ENCODE measurements around the gene ENTPD2.

Gene ENTPD2

DNA sequence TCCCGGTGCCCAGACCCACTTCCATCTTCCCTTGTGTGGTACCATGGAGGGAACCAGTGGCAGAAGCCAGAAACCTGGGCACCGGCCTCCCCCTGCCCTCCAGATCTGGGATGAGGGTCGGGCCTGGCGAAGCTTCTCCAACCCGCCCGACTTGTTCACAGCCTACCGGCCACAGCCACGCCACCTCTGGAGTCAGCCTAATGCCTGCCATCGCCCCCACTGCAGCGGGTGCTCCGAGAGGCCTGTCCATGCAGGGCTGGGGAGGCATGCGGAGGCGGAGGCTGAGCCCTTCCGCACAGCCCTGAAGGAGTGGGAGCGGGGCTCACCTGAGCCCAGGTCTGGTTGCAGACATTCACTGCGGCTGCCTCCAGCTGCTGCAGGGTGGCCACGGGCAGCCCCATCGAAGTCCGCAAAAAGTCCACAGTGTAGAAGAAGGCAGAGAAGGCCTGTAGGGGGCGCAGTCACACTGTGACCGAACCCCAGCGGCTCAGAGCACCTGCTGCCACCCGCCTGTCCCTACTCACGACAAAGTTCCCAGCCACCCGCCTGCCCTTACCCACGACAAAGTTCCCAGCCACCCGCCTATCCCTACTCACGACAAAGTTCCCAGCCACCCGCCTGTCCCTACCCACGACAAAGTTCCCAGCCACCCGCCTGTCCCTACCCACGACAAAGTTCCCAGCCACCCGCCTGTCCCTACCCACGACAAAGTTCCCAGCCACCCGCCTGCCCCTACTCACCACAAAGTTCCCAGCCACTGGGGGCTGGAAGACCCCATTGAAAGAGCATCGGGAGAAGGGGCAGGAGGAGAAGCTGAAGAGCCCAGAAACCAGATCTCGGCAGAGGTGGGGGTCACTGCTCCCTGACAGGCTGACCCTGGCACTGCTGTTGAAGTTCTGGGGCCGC is 4.1 kb downstream of the ENTPD2 start:
- H3K23ac ChIP-seq (ENCODE audit: low read length), result no peak overlapping the region
- DNase-seq, result peak; percentile 61
- no peaks in the 10 kb centered on the region for H3K79me1 ChIP-seq (ENCODE audit: low read length)
- no peak overlapping the region for H3K9ac ChIP-seq (ENCODE audit: low read length)
- no peak overlapping the region for H3K4me2 ChIP-seq (ENCODE audit: low read length)
- H3K56ac ChIP-seq (ENCODE audit: low read length), result no peak overlapping the region
- H3K4ac ChIP-seq (ENCODE audit: low read depth, low read length), result no peak overlapping the region
- H3K79me2 ChIP-seq (ENCODE audit: control insufficient read depth, insufficient read depth, low read length), result no peaks in the 10 kb centered on the region
- H3K27ac ChIP-seq (ENCODE audit: low read depth, low read length), result no peak overlapping the region
- H3K27me3 ChIP-seq (ENCODE audit: insufficient read depth, low read length, poor library complexity), result peaks cover 12% of the 10 kb centered on the region
- no peaks in the 10 kb centered on the region for H3K36me3 ChIP-seq (ENCODE audit: control insufficient read depth, insufficient read depth, low read length)
- H2AK5ac ChIP-seq (ENCODE audit: low read length), result no peak overlapping the region
- H2BK5ac ChIP-seq (ENCODE audit: low read length), result no peak overlapping the region
- H4K5ac ChIP-seq (ENCODE audit: low read length), result no peak overlapping the region
- no peak overlapping the region for H2BK120ac ChIP-seq (ENCODE audit: low read depth, low read length)
- peaks cover 2% of the 10 kb centered on the region for H3K4me1 ChIP-seq (ENCODE audit: control insufficient read depth, low read depth, low read length)
- no peak overlapping the region for H2BK15ac ChIP-seq (replicated peaks; ENCODE audit: low read depth)
- H3K18ac ChIP-seq (ENCODE audit: low read length), result no peak overlapping the region
- WGBS (ENCODE audit: extremely low coverage, insufficient coverage, low lambda C conversion rate), result no CpG with 5 or more reads among the region's 38 CpGs
- H3K4me3 ChIP-seq (ENCODE audit: low read length), result no peak overlapping the region
- no peak overlapping the region for H4K8ac ChIP-seq (ENCODE audit: low read depth, low read length)

GRCh38 chr9:137048655-137049543 is 5.0 kb downstream of the ENTPD2 start:
- H4K8ac ChIP-seq (ENCODE audit: low read depth, low read length), result no peak overlapping the region
- no peak overlapping the region for H3K18ac ChIP-seq (ENCODE audit: low read length)
- H3K79me1 ChIP-seq (ENCODE audit: low read length), result no peaks in the 10 kb centered on the region
- no peak overlapping the region for H3K23ac ChIP-seq (ENCODE audit: low read length)
- peaks cover 15% of the 10 kb centered on the region for H3K27me3 ChIP-seq (ENCODE audit: insufficient read depth, low read length, poor library complexity)
- no peak overlapping the region for H3K56ac ChIP-seq (ENCODE audit: low read length)
- H2BK5ac ChIP-seq (ENCODE audit: low read length), result no peak overlapping the region
- no peak overlapping the region for H3K4ac ChIP-seq (ENCODE audit: low read depth, low read length)
- H2BK15ac ChIP-seq (replicated peaks; ENCODE audit: low read depth), result no peak overlapping the region
- no peaks in the 10 kb centered on the region for H3K4me1 ChIP-seq (ENCODE audit: control insufficient read depth, low read depth, low read length)
- H3K4me2 ChIP-seq (ENCODE audit: low read length), result no peak overlapping the region
- DNase-seq, result no peak
- H3K4me3 ChIP-seq (ENCODE audit: low read length), result no peak overlapping the region
- H3K79me2 ChIP-seq (ENCODE audit: control insufficient read depth, insufficient read depth, low read length), result no peaks in the 10 kb centered on the region
- WGBS (ENCODE audit: extremely low coverage, insufficient coverage, low lambda C conversion rate), result no CpG with 5 or more reads among the region's 72 CpGs
- H2BK120ac ChIP-seq (ENCODE audit: low read depth, low read length), result no peak overlapping the region
- no peak overlapping the region for H2AK5ac ChIP-seq (ENCODE audit: low read length)
- no peak overlapping the region for H4K5ac ChIP-seq (ENCODE audit: low read length)
- H3K36me3 ChIP-seq (ENCODE audit: control insufficient read depth, insufficient read depth, low read length), result no peaks in the 10 kb centered on the region
- H3K27ac ChIP-seq (ENCODE audit: low read depth, low read length), result no peak overlapping the region
- no peak overlapping the region for H3K9ac ChIP-seq (ENCODE audit: low read length)

DNA sequence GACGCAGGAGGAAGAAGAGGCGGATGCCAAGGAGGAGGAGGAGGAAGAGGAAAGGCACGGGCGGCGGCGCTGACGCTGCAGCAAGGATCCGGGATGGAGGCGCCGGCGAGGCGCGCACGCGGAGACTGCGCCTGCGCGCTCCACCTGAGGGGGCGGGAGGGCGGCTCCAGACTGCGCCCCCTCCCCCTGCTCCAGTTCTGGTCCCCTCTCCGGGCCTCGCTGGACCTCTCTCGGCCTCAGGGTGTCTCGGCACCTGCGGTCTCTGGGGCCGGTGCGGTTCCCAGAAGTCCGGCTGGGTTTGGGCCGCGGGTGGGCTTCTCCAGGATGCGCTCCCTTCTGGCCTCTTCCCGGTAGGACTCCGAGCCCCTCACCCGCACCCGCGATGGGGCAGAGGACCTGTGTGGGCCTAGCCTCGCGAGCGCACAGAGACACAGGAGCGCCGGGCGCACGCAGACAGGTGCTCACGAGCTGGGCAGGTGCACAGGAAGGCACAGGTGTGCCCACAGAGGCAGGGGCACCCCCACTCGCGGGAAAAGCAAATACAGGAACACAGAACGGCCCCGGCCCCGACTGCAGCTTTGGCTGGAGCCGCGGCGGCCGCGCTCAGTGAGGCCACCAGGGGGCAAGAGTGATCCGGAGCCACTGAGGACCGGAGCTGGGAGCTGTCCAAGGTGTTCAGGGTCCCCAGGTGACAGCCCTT is 7.6 kb downstream of the ENTPD2 start, which contains the start of gene NPDC1:
TSS of gene NPDC1 (minus strand) at position 90 of the 700 bp plus-strand sequence. CDS start 188 bp downstream, outside the sequence.
- peak within 1 kb of the TSS; percentile 92 for H3K4me2 ChIP-seq (ENCODE audit: low read length)
- peak within 1 kb of the TSS; percentile 54 for H3K9ac ChIP-seq (ENCODE audit: low read length)
- H4K5ac ChIP-seq (ENCODE audit: low read length), result no peak within 1 kb of the TSS
- peaks cover 7% of the 10 kb centered on the region for H3K27me3 ChIP-seq (ENCODE audit: insufficient read depth, low read length, poor library complexity)
- H3K4me1 ChIP-seq (ENCODE audit: control insufficient read depth, low read depth, low read length), result no peaks in the 10 kb centered on the region
- H2BK120ac ChIP-seq (ENCODE audit: low read depth, low read length), result no peak within 1 kb of the TSS
- H3K36me3 ChIP-seq (ENCODE audit: control insufficient read depth, insufficient read depth, low read length), result no peaks in the 10 kb centered on the region
- peak; percentile 90 for DNase-seq
- H2BK5ac ChIP-seq (ENCODE audit: low read length), result no peak within 1 kb of the TSS
- H3K27ac ChIP-seq (ENCODE audit: low read depth, low read length), result no peak within 1 kb of the TSS
- H3K4me3 ChIP-seq (ENCODE audit: low read length), result no peak within 1 kb of the TSS
- no peak within 1 kb of the TSS for H3K4ac ChIP-seq (ENCODE audit: low read depth, low read length)
- H3K79me2 ChIP-seq (ENCODE audit: control insufficient read depth, insufficient read depth, low read length), result no peaks in the 10 kb centered on the region
- H3K23ac ChIP-seq (ENCODE audit: low read length), result no peak within 1 kb of the TSS
- H2AK5ac ChIP-seq (ENCODE audit: low read length), result no peak within 1 kb of the TSS
- WGBS (ENCODE audit: extremely low coverage, insufficient coverage, low lambda C conversion rate), result no CpG with 5 or more reads among the region's 57 CpGs
- H4K8ac ChIP-seq (ENCODE audit: low read depth, low read length), result no peak within 1 kb of the TSS
- no peaks in the 10 kb centered on the region for H3K79me1 ChIP-seq (ENCODE audit: low read length)
- H2BK15ac ChIP-seq (replicated peaks; ENCODE audit: low read depth), result no peak within 1 kb of the TSS
- H3K56ac ChIP-seq (ENCODE audit: low read length), result peak within 1 kb of the TSS; percentile 73
- H3K18ac ChIP-seq (ENCODE audit: low read length), result no peak within 1 kb of the TSS

DNA sequence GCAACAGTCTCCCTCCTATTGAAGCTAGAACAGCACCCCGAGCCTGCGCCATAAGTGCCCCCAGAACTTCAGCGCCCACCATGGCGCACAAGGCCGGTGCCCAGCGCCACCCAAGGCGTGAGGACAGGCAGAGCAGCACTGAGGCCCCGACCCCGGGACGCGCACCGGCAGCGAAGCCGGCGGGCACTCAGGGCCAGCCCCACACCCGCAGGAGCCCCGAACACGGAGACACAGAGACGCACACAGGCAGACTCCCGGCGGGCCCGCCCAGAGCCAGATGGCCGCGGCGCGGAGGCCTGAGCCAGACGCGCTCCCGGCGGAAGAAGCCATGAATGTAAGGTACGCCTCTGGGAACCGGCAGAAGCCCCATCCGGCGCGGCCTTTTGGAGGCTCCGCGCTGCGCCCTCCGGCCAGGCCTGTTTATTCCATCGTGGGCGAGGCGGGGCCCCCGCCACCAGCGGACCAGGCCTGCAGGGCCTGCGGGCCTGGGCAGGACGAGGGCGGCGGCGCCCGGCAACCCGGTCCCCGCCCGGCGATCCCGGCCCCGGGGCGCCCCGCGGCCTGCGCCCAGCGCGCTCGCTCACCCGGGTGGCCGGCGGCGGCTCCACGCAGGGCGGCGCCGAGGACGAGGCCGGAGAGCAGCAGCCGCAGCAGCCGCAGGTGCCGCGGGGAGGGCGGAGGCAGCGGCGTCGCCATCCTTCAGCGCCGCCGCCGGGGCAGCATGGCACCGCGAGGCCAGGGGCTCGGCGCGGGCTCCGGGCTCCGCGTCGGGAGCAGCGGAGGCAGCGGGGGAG is 8.4 kb downstream of the ENTPD2 start:
- no peak for DNase-seq
- H2BK15ac ChIP-seq (replicated peaks; ENCODE audit: low read depth), result no peak overlapping the region
- H2BK120ac ChIP-seq (ENCODE audit: low read depth, low read length), result no peak overlapping the region
- no peak overlapping the region for H2BK5ac ChIP-seq (ENCODE audit: low read length)
- H3K4me3 ChIP-seq (ENCODE audit: low read length), result no peak overlapping the region
- H3K4ac ChIP-seq (ENCODE audit: low read depth, low read length), result no peak overlapping the region
- H3K23ac ChIP-seq (ENCODE audit: low read length), result no peak overlapping the region
- peak overlapping the region; percentile 92 for H3K4me2 ChIP-seq (ENCODE audit: low read length)
- H3K36me3 ChIP-seq (ENCODE audit: control insufficient read depth, insufficient read depth, low read length), result no peaks in the 10 kb centered on the region
- no peaks in the 10 kb centered on the region for H3K79me2 ChIP-seq (ENCODE audit: control insufficient read depth, insufficient read depth, low read length)
- no peak overlapping the region for H4K5ac ChIP-seq (ENCODE audit: low read length)
- H3K9ac ChIP-seq (ENCODE audit: low read length), result peak overlapping the region; percentile 8
- H4K8ac ChIP-seq (ENCODE audit: low read depth, low read length), result no peak overlapping the region
- H3K79me1 ChIP-seq (ENCODE audit: low read length), result no peaks in the 10 kb centered on the region
- H3K4me1 ChIP-seq (ENCODE audit: control insufficient read depth, low read depth, low read length), result no peaks in the 10 kb centered on the region
- no peak overlapping the region for H2AK5ac ChIP-seq (ENCODE audit: low read length)
- no CpG with 5 or more reads among the region's 96 CpGs for WGBS (ENCODE audit: extremely low coverage, insufficient coverage, low lambda C conversion rate)
- H3K27me3 ChIP-seq (ENCODE audit: insufficient read depth, low read length, poor library complexity), result peaks cover 7% of the 10 kb centered on the region
- no peak overlapping the region for H3K18ac ChIP-seq (ENCODE audit: low read length)
- peak overlapping the region; percentile 70 for H3K56ac ChIP-seq (ENCODE audit: low read length)
- no peak overlapping the region for H3K27ac ChIP-seq (ENCODE audit: low read depth, low read length)
